NCI-H2107 treated with DMSO at 0.1 percent for 48 hours (cell line): Measurements from ENCODE around the gene CDK18.
"Not testable (repeated sequence)": the region's sequence is repeated elsewhere in the genome, so short reads cannot be mapped to it uniquely, and the experiment has no call there.

Experiments used
- DNase-seq: peaks from one replicate; lab custom pipeline; 2025; ENCODE audit not compliant: unreplicated experiment; lab: John Stamatoyannopoulos, UW

Gene CDK18

GRCh38 chr1:205480349-205480985 is 24.0 kb upstream of the CDK18 start:
- no peak for DNase-seq

DNA sequence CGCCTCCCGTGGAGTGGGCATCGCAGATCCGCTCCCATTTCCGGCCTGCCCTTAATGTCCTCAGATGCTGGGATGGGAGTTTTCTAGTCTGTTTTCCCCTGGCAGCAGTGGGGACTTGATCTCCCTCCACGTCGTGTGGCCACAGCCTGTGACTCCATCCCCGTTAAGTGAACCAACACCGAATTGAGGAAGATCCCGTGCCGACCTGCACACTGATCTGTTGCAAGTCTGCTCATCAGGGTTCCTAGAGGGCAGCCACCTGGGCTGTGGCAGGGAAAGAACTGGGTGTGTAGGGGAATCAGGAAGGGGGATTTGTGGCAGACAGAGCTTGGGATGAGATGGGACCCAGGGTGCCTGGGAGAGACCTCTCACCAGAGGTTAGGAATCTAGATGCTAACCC is 23.3 kb upstream of the CDK18 start:
- DNase-seq: no peak

GRCh38 chr1:205481629-205482151 is 22.8 kb upstream of the CDK18 start:
- DNase-seq: no peak

DNA sequence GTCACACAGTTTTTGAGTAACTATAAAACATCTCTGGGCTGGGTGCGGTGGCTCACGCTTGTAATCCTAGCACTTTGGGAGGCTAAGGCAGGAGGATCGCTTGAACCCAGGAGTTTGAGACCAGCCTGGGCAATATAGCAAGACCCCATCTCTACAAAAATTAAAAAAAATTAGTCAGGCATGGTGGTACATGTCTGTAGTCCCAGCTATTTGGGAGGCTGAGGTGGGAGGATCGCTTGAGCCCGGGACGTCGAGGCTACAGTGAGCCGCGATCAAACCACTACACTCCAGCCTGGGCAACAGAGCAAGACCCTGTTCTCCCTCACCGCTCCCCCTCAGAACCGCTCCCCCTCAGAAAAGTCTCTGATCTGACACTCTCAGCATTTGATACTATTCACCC is 21.9 kb upstream of the CDK18 start:
- not testable (repeated sequence) for DNase-seq

GRCh38 chr1:205483372-205483771 is 21.1 kb upstream of the CDK18 start:
- DNase-seq: no peak

- peak; percentile 79 for DNase-seq
Observed at GRCh38 chr1:205484985-205485967, 19.2 kb upstream of the CDK18 start.

DNA sequence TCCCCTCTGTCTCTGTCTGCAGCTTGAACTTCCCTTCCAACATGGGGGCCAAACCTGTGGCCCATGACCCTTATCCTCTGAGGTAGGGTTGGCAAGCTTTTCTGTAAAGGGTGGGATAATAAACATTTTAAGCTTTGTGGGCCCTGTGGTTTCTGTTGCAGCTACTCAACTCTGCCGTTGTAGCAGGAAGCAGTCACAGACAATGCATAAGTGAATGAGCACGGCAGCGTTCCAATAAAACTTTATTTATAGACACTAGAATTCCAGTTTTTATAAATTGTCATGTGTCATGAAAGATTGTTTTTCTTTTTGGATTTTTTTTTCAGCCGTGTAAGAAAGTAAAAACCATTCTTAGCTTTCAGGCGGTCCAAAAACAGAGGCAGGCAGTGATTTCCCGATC is 18.2 kb upstream of the CDK18 start:
- DNase-seq: no peak

- peak; percentile 75 for DNase-seq
Observed at GRCh38 chr1:205488074-205488723, 16.3 kb upstream of the CDK18 start.

DNA sequence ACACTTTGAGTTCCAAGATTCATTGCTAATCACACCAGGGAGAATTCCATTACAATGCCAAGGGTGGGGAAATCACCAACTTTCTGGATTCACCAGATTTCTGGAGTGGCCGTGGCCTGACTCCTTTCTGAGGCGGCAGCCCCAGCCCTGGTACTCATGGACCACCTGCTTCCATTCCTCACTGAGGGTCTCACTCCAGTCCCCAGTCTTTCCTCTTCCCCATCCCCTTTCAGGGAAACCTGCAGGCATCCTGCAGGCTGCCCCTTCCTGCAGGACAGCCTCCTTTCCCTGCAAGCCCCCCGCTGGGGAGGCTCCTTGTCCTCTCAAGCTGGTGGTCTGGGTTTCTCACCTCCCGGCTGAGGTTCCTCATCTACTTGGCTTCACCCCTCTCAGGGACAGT is 12.7 kb upstream of the CDK18 start:
- DNase-seq: no peak

DNA sequence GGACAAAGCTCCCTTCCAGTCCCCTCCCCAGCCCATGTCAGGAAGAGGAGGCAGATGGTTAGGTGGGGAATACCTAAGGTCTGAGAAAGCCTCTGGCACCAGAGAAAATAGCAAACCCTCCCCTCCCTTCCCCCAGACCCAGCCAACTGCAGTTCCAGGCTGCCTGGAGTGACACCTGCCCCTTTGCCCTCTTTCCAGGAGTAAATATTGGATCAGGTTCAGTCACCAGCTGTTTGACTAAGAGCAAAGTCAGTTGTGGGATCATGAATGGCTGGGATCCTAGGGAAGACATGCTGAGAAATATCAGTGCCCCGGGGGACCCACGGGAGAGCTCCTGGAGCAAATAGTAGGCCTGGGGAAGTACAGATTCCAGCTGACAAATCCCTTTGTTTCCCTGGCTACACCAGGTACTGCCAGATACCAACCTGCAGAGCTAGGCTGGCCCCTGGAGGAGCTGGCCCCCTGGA is 12.2 kb upstream of the CDK18 start:
- DNase-seq: peak; percentile 93

DNA sequence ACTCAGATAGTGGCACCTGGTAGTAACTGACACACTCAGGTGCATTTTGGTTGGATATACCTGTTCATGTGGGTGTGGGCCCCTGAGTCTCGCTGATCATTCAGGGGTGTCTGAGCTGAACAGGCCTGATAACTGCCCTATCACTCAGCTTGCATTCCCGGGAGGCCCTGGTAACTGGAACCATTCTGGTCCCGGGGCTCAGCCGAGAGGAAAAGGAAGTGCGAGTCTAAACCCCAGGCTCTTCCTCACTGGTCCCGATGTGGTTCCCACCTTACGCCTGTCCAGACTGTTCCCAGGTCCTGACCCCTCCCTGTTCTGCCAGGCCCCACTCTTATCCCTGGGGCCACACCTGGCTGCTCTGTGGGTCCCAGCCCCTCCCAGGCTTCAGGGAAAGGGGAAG is 11.7 kb upstream of the CDK18 start:
- DNase-seq: no peak

DNA sequence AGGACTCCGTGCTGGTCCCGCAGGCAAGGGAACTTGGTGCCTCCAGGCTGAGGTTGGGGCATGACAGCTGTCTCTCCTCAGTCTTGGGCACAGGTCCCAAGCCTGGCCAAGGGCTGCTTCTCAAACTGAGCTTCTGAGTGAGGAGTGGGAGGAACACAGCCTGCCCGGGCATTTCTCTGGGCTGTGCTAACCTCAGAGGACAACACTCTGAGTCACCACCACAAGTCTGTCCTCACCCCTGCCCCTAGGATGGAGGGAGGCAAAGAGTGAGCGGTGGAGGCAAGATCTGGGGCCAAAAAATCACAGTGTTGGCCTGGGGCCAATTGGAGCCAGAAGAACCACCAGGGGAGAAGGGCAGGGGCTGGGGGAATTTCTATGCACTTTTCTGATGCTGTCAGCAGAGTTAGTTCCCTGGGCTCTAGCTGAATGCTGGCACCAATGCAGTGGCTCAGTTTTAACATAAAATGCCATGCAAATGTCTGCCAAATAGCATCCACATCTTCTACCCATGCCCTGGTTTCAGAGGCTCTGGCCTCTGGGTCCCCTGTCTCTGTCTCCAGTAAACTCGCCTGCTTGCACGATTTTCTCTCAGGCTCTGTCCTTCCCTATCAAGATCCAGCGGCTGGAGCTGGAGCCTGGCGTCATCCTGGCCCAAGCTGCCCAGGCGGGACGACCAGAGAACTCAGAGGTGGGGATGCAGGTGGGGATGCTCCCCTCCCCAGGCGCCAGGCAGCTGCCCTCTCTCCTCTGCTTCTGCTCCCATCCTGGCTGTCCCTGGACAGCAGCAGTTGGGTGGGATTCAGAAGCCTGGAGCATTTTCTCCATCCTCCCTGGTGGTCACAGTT is 11.0 kb upstream of the CDK18 start:
- DNase-seq: no peak

GRCh38 chr1:205494115-205494514 is 10.4 kb upstream of the CDK18 start:
- no peak for DNase-seq

DNA sequence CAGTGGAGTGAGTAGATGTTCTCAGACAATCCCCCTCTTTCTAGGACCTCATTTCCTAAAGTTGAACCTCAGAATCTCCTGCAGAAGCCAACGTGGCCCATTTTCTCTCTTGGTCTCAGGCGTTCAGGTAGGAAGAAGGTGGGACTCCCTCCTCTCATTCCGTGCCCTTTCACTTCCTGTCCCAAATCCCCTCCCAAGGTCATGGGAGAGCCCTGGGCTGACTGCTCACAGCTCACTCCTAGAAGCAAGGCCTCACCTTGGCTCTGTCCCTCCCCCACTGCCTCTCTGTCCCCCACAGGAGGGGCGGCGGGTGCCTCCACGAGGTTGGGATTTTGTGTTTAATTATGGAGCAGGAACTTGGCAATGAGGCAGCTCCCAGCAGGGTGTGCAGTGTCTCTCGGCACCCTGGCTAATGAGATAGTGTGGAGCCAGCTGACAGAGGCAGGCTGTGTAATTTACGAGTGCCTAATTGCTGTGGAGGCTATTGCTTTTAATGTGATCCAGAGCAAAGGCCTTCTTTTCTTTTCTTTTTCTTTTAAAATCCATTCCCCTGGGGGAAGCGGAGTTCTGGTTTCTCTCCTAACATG is 9.1 kb upstream of the CDK18 start:
- peak; percentile 90 for DNase-seq

GRCh38 chr1:205496661-205497060 is 7.8 kb upstream of the CDK18 start:
- no peak for DNase-seq

DNA sequence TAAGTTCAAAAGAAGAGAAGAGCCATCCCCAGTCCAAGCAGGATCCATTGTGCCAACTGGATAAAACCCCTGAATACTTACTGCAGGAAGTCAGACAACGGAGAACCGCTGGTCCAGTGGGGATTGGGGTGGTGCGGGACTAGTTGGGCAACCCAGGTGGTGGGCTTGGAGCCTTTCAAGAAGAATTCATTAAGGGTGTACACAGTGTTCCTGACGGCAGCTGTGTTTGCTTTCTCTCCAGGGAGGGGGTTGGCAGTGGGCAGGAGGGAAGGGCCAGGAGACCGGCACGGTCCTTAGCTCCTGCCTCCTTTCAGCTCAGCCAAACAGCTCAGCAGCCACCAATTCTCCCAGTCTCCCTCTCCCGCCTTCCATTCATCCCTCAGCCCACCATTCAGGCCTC is 7.1 kb upstream of the CDK18 start:
- DNase-seq: peak; percentile 91

GRCh38 chr1:205499789-205500188 is 4.7 kb upstream of the CDK18 start:
- DNase-seq: no peak

DNA sequence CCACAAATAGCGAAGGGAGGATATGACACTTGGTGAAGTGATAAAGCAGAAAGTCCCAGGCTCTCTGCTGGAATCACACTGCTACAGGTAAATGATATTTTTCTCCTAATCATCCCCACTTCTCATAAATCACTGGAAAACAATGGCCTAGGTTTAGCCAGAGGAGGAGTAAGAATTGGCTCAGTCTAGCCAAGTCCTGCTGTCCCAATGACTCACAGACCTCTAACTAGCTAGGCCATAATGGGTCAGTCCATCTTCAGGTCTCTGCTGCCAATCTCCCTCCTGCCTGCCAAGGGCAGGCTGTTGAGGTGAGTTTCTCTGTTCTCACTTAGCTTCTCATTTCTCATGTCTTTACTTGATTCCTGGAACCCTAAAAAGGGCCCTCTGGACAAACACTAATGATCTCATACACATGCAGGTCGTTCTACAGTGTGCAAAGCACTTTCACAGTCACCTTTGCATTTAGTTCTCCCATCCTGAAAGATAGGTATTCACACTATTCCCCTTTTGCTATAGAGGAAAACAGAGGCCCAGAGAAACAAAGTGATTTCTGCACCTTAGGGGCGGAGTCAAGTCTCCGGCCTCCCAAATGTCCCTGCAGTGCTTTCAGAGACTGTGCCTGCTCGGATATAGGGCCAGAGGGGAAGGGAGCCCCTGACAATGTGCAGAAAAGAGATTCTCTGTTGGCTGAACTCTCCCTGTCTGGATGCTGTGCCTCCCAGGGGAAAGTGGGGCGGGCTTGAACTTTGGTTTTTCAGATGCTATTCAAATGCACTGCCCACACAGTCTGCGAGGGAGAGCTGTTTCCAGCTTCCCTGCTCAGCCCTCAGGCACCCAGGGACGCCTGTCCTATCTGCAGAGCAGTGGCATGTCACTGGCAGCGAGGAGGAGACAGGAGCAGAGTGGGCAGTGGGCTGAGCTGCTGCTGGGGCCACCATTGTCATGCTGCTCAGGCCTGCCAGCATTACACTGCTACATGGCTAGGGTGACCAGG is 3.9 kb upstream of the CDK18 start:
- DNase-seq: no peak
